Ishikawa (cell line): ENCODE results near the gene FGF14.

Experiments
- CEBPB ChIP-seq: IDR thresholded peaks from 2 replicates; pipeline ENCODE4 v1.6.1; 2012
- CREB1 ChIP-seq: IDR thresholded peaks from 2 replicates; pipeline ENCODE4 v1.6.1; 2012; ENCODE audit warnings: low read depth
- EGR1 ChIP-seq: IDR thresholded peaks from 2 replicates; pipeline ENCODE4 v1.6.1; 2012
- EP300 ChIP-seq: IDR thresholded peaks from 2 replicates; pipeline ENCODE4 v1.6.1; 2012; ENCODE audit warnings: borderline replicate concordance
- FOXM1 ChIP-seq: IDR thresholded peaks from 2 replicates; pipeline ENCODE4 v1.6.1; 2012; ENCODE audit warnings: low read depth, borderline replicate concordance
- NFIC ChIP-seq: IDR thresholded peaks from 2 replicates; pipeline ENCODE4 v1.6.1; 2012
- RAD21 ChIP-seq: IDR thresholded peaks from 2 replicates; pipeline ENCODE4 v1.6.1; 2012; ENCODE audit warnings: low read depth
- TAF1 ChIP-seq: IDR thresholded peaks from 2 replicates; pipeline ENCODE4 v1.6.1; 2012; ENCODE audit warnings: low read depth, mild to moderate bottlenecking
- TCF12 ChIP-seq: IDR thresholded peaks from 2 replicates; pipeline ENCODE4 v1.6.1; 2012; ENCODE audit warnings: low read depth
- TEAD4 ChIP-seq: IDR thresholded peaks from 2 replicates; pipeline ENCODE4 v1.6.1; 2012
- YY1 ChIP-seq: IDR thresholded peaks from 2 replicates; pipeline ENCODE4 v1.6.1; 2012; ENCODE audit warnings: low read depth
- ZBTB7A ChIP-seq: IDR thresholded peaks from 2 replicates; pipeline ENCODE4 v1.6.1; 2012; ENCODE audit warnings: low read depth
- TF ChIP-seq, protein P1 (sequence below): IDR thresholded peaks from 2 replicates; pipeline ENCODE4 v1.6.1; 2012
- TF ChIP-seq, protein P2 (sequence below): IDR thresholded peaks from 2 replicates; pipeline ENCODE4 v1.6.1; 2012; ENCODE audit warnings: low read depth, mild to moderate bottlenecking
- TF ChIP-seq, protein P3 (sequence below): IDR thresholded peaks from 2 replicates; pipeline ENCODE4 v1.6.1; 2012

Gene FGF14

DNA sequence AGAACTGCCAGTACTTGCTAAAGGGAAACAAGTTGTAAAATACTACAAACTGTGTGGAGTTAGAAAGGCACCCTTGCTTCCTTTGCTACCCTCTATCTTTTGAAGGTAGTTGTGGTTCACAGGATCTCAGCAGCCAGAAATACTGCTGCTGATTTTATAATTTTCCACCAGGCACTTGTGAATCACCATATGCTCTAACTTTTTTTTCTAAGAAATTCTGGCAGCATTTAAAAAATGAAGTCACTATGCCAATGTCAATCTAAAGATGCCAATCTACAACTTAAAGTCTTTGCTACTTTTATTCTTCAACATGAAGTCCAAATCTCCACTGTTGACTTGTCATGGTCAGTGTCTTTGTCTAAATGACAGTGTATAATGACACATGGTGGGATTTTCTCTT lies 621.6 kb downstream of the FGF14 start:
- TF ChIP-seq, protein P1, sequence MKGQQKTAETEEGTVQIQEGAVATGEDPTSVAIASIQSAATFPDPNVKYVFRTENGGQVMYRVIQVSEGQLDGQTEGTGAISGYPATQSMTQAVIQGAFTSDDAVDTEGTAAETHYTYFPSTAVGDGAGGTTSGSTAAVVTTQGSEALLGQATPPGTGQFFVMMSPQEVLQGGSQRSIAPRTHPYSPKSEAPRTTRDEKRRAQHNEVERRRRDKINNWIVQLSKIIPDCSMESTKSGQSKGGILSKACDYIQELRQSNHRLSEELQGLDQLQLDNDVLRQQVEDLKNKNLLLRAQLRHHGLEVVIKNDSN, result no peak
- TF ChIP-seq CEBPB, result no peak
- no peak for TF ChIP-seq TAF1
- no peak for TF ChIP-seq TCF12

DNA sequence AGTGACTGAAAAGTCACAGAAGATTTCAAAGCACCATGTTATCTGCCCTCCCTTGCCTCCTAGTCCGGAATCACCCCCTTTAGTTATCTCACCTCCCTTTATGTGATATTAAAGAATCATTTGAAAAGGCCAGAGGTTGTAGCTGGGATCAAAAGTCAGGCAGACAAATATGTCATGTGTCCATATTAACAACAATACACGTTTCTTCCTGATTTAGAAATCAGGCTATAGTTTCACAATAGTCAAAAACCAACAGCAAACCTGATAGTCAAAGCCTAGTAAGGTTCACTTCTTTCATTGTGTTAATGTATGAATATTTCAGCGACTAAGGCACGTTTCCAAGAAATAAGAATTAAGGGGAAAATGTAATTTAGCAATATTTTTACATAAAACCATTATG lies 622.7 kb downstream of the FGF14 start:
- no peak for TF ChIP-seq RAD21
- no peak for TF ChIP-seq ZBTB7A
- TF ChIP-seq TAF1, result no peak
- TF ChIP-seq EGR1, result no peak
- no peak for TF ChIP-seq FOXM1
- TF ChIP-seq CEBPB, result no peak
- TF ChIP-seq EP300, result no peak
- TF ChIP-seq TEAD4, result no peak
- no peak for TF ChIP-seq YY1

DNA sequence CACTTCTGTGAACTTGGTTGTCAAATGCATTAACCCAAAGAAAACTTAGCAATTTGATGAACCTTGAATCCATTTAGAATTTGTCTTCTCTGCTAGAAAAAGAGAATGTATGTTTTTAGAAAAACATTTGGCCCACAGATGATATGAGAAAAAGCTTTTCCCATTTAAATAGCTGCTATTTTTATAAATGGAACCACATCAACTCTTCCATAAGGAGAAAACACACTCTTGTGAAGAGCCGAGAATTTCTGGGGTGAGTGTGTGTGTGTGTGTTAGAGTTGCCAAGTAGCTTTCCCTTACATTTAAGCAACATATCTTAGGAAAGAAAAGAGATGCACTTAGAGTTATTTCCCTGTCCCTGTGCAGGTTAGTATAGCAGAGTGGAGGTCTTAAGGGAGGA lies 626.6 kb downstream of the FGF14 start:
- TF ChIP-seq, protein P1, result no peak
- no peak for TF ChIP-seq EP300
- TF ChIP-seq CEBPB, result no peak
- no peak for TF ChIP-seq TAF1
- TF ChIP-seq, protein P2, sequence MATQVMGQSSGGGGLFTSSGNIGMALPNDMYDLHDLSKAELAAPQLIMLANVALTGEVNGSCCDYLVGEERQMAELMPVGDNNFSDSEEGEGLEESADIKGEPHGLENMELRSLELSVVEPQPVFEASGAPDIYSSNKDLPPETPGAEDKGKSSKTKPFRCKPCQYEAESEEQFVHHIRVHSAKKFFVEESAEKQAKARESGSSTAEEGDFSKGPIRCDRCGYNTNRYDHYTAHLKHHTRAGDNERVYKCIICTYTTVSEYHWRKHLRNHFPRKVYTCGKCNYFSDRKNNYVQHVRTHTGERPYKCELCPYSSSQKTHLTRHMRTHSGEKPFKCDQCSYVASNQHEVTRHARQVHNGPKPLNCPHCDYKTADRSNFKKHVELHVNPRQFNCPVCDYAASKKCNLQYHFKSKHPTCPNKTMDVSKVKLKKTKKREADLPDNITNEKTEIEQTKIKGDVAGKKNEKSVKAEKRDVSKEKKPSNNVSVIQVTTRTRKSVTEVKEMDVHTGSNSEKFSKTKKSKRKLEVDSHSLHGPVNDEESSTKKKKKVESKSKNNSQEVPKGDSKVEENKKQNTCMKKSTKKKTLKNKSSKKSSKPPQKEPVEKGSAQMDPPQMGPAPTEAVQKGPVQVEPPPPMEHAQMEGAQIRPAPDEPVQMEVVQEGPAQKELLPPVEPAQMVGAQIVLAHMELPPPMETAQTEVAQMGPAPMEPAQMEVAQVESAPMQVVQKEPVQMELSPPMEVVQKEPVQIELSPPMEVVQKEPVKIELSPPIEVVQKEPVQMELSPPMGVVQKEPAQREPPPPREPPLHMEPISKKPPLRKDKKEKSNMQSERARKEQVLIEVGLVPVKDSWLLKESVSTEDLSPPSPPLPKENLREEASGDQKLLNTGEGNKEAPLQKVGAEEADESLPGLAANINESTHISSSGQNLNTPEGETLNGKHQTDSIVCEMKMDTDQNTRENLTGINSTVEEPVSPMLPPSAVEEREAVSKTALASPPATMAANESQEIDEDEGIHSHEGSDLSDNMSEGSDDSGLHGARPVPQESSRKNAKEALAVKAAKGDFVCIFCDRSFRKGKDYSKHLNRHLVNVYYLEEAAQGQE, result no peak
- TF ChIP-seq RAD21, result no peak
- no peak for TF ChIP-seq ZBTB7A
- TF ChIP-seq TEAD4, result no peak
- no peak for TF ChIP-seq EGR1

DNA sequence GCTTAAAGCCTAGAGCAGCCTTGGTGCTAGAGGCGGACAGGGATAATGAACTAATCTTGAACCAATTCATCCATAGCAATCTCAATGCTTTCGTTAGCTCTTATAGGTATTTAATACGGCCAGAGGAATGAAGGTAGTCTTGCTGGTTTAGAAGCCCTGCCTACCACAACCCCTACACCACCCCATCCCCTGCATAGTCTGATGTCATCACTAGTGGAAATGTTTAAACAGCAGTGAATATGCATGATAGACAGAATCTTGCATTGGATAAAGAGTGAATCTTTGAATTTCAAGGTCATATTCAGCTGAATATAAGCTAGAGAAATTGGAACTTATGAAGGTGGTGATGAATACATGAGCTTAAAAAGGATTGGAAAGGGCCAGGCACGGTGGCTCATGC lies 627.5 kb downstream of the FGF14 start:
- no peak for TF ChIP-seq NFIC
- TF ChIP-seq RAD21, result no peak
- TF ChIP-seq, protein P3, sequence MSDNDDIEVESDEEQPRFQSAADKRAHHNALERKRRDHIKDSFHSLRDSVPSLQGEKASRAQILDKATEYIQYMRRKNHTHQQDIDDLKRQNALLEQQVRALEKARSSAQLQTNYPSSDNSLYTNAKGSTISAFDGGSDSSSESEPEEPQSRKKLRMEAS, result no peak
- no peak for TF ChIP-seq FOXM1
- TF ChIP-seq, protein P2, result no peak
- no peak for TF ChIP-seq CEBPB
- TF ChIP-seq ZBTB7A, result no peak
- TF ChIP-seq, protein P1, result no peak
- no peak for TF ChIP-seq TEAD4
- TF ChIP-seq TAF1, result no peak
- no peak for TF ChIP-seq EGR1

DNA sequence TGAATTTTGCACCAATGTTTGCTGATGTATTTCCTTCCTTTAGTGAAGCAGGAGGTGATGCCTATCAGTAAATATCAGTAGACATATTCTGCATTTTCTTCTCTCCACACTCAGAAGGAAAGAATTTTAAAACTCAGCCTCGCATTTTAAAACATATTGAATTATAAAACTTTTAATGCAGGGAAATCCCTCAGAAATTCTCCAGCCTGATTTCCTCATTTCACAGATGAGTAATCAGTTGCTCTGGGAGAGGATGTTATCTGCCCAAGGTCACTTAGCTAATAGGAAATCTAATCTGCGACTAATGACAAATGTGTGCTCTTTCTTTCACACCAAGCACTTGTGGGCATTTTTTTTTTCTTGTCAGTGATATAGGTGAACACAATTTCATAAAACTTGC lies 628.8 kb downstream of the FGF14 start:
- TF ChIP-seq NFIC (no peak), TAF1 (no peak), CREB1 (no peak), TCF12 (no peak), FOXM1 (no peak), YY1 (no peak), ZBTB7A (no peak), CEBPB (no peak), RAD21 (no peak), EGR1 (no peak), EP300 (no peak), TEAD4 (no peak)
- TF ChIP-seq, protein P2, result no peak
- TF ChIP-seq, protein P1, result no peak
- TF ChIP-seq, protein P3, result no peak
